Astrocyte (in vitro differentiated cells and primary cell): ENCODE measurements around the gene WNT7B.

Source experiments
- EZH2 ChIP-seq: IDR thresholded peaks from 2 replicates; pipeline ENCODE4 v1.6.1; 2012; ENCODE audit warnings: mild to moderate bottlenecking, low read length, inconsistent platforms; ENCODE audit not compliant: insufficient read depth
- TF ChIP-seq, protein P1 (sequence below): IDR thresholded peaks from 2 replicates; pipeline ENCODE4 v1.5.1; 2011; ENCODE audit warnings: low read depth, mild to moderate bottlenecking, inconsistent platforms, low read length, moderate library complexity; ENCODE audit not compliant: insufficient read depth

DNA sequence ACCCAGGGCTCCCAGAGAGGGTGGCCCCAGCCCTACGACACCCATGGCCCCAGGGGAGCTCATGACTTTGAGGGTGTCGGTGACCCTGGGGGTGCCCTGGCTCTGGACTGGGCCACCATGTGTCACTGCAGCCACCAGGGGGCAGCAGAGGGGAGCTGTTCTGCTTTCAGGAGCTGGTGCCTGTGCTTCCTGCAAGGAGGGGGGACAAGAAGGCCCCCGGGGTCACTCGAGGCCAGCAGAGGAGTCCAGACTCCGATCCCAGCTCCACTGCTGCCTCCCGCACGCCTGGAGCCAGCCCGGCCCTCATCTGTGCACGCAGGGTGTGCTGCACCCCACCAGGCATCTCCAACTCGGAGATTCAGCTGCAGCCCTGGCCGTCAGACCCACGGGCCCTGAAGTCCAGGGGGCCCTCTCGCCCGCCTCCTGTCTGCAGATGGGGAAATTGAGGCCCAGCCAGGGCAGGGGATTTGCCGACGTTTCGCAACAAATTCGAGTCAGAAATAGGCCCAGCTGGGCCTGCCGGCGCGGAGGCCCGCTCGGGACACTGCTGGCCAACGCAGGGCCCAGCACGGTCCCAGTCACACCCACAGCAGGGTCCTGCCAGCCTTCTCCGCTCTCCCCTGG lies 29.5 kb upstream of the WNT7B start:
- TF ChIP-seq, protein P1, sequence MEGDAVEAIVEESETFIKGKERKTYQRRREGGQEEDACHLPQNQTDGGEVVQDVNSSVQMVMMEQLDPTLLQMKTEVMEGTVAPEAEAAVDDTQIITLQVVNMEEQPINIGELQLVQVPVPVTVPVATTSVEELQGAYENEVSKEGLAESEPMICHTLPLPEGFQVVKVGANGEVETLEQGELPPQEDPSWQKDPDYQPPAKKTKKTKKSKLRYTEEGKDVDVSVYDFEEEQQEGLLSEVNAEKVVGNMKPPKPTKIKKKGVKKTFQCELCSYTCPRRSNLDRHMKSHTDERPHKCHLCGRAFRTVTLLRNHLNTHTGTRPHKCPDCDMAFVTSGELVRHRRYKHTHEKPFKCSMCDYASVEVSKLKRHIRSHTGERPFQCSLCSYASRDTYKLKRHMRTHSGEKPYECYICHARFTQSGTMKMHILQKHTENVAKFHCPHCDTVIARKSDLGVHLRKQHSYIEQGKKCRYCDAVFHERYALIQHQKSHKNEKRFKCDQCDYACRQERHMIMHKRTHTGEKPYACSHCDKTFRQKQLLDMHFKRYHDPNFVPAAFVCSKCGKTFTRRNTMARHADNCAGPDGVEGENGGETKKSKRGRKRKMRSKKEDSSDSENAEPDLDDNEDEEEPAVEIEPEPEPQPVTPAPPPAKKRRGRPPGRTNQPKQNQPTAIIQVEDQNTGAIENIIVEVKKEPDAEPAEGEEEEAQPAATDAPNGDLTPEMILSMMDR = peak; percentile 65
- no peak for TF ChIP-seq EZH2
